HG02981 (cell line): Measurements from ENCODE around the gene AUP1.
A peak's percentile ranks its signal among the peaks of the same experiment; 100 is the strongest.
"Not testable (repeated sequence)": the region's sequence is repeated elsewhere in the genome, so short reads cannot be mapped to it uniquely, and the experiment has no call there.

Source experiments
- ATAC-seq: cut with Tn5 transposase; IDR thresholded peaks from one replicate; pipeline ENCODE4 v1.9.1; 2021; ENCODE audit warnings: mild to moderate bottlenecking, moderate library complexity; ENCODE audit not compliant: unreplicated experiment

AUP1 gene

GRCh38 chr2:74500578-74500946 lies 28.9 kb downstream of the AUP1 start:
- ATAC-seq = no peak

GRCh38 chr2:74499940-74500577 lies 29.4 kb downstream of the AUP1 start:
- ATAC-seq = no peak

- no peak for ATAC-seq
These were observed 30.1 kb downstream of the AUP1 start, which contains the start of gene LBX2 for GRCh38 chr2:74499267-74499939. LBX2 (minus strand) TSS chr2:74499603; CDS start chr2:74499537, 66 bp downstream.

- ATAC-seq = no peak
These were observed 30.8 kb downstream of the AUP1 start for GRCh38 chr2:74498500-74499266.

- no peak for ATAC-seq
These were observed 31.6 kb downstream of the AUP1 start for GRCh38 chr2:74497777-74498499.

- ATAC-seq = no peak
These were observed 32.3 kb downstream of the AUP1 start for GRCh38 chr2:74496997-74497776.

- no peak for ATAC-seq
These were observed 34.1 kb downstream of the AUP1 start for GRCh38 chr2:74495440-74495839.

- no peak for ATAC-seq
These were observed 36.0 kb downstream of the AUP1 start for GRCh38 chr2:74493546-74493945.

GRCh38 chr2:74491648-74492544 lies 37.6 kb downstream of the AUP1 start:
- ATAC-seq = no peak

- ATAC-seq = no peak
These were observed 39.6 kb downstream of the AUP1 start for GRCh38 chr2:74489906-74490305.

GRCh38 chr2:74488643-74489481 lies 40.6 kb downstream of the AUP1 start:
- ATAC-seq = no peak

GRCh38 chr2:74486141-74486540 lies 43.4 kb downstream of the AUP1 start:
- ATAC-seq = no peak

- ATAC-seq = not testable (repeated sequence)
These were observed 45.8 kb downstream of the AUP1 start for GRCh38 chr2:74483675-74484164.

GRCh38 chr2:74482801-74483674 lies 46.5 kb downstream of the AUP1 start, which contains the start of the genes CCDC142 and TTC31:
CCDC142 (minus strand) TSS chr2:74482998; CDS start chr2:74482837, 161 bp downstream.
TTC31 (plus strand) TSS chr2:74483081; CDS start chr2:74483096, 15 bp downstream.
- peak; percentile 92 for ATAC-seq

- ATAC-seq = peak; percentile 29
These were observed 47.3 kb downstream of the AUP1 start for GRCh38 chr2:74481961-74482800.

GRCh38 chr2:74481431-74481830 lies 48.1 kb downstream of the AUP1 start:
- no peak for ATAC-seq
